ENCODE data around the gene PHACTR1.

- TF ChIP-seq POLR2A (IDR thresholded peaks at IDR 0.05), result no peak
- no peak for TF ChIP-seq CTCF (IDR thresholded peaks at IDR 0.05)
- no peak for TF ChIP-seq EP300 (IDR thresholded peaks at IDR 0.05; ENCODE audit: low read depth)
- TF ChIP-seq POLR2AphosphoS5 (IDR thresholded peaks at IDR 0.05), result no peak
Observed at GRCh38 chr6:12725263-12725662, 8.7 kb downstream of the PHACTR1 start.
